CD14-positive monocyte (primary cell): ENCODE measurements around the gene DDA1. TPM values are rescaled to one million over a fixed set of nuclear protein-coding genes. Genes with fewer than 3 reads are reported as not detected.

ENCODE experiments used
- DNase-seq, 3 donors: peaks; one replicate each; pipeline ENCODE4 v3.0.0-alpha.2; 2011 to 2022
- H2AFZ ChIP-seq: 2 replicates; pipeline ENCODE4 v1.6.0; 2012; ENCODE audit warnings: mild to moderate bottlenecking, low read depth, low read length, inconsistent platforms; ENCODE audit not compliant: insufficient read depth, poor library complexity, severe bottlenecking
- H3K27ac ChIP-seq, 2 donors: 1 replicate in 1 of 2; 2 replicates in 1 of 2; pipeline ENCODE4 v1.5.1; 2012 to 2013; ENCODE audit warnings: low read length in 2 of 2, control low read depth in 1 of 2, inconsistent platforms in 1 of 2, low read depth in 1 of 2, mild to moderate bottlenecking in 1 of 2
- H3K27me3 ChIP-seq, 2 donors: one replicate each; pipeline versions ENCODE4 v1.6.0 to v1.6.1; 2011 to 2013; ENCODE audit warnings: low read length in 2 of 2; ENCODE audit not compliant: control insufficient read depth in 2 of 2, insufficient read depth in 2 of 2
- H3K36me3 ChIP-seq, 2 donors: replicated peaks in 1 of 2; 1 replicate in 1 of 2; 2 replicates in 1 of 2; pipeline versions ENCODE4 v1.5.1 to v1.6.1; 2012 to 2013; ENCODE audit warnings: low read length in 2 of 2, control low read depth in 1 of 2, inconsistent platforms in 1 of 2, mild to moderate bottlenecking in 1 of 2; ENCODE audit not compliant: insufficient read depth in 2 of 2, control insufficient read depth in 1 of 2
- H3K4me1 ChIP-seq, 2 donors: 1 replicate in 1 of 2; 2 replicates in 1 of 2; pipeline versions ENCODE4 v1.5.1 to v1.6.1; 2012 to 2013; ENCODE audit warnings: low read length in 2 of 2, control low read depth in 1 of 2, inconsistent platforms in 1 of 2, mild to moderate bottlenecking in 1 of 2, moderate library complexity in 1 of 2; ENCODE audit not compliant: insufficient read depth in 2 of 2, control insufficient read depth in 1 of 2
- H3K4me2 ChIP-seq: replicated peaks from 2 replicates; pipeline ENCODE3; 2012; ENCODE audit warnings: low read length, moderate library complexity, mild to moderate bottlenecking; ENCODE audit not compliant: poor library complexity, severe bottlenecking; ENCODE audit errors: extremely low read depth
- H3K4me3 ChIP-seq, 3 experiments: fragments of 200-600 bp in 1 of 3; sonication (generic) in 1 of 3; replicated peaks in 1 of 3; 1 replicate in 2 of 3; 2 replicates in 1 of 3; pipeline ENCODE4 v1.5.1; 2011 to 2013; ENCODE audit warnings: low read length in 3 of 3, mild to moderate bottlenecking in 3 of 3, control low read depth in 2 of 3, low read depth in 2 of 3, inconsistent platforms in 1 of 3, moderate library complexity in 1 of 3
- H3K79me2 ChIP-seq: 2 replicates; pipeline ENCODE4 v1.6.0; 2012; ENCODE audit warnings: mild to moderate bottlenecking, control low read depth, inconsistent platforms, low read length, moderate library complexity; ENCODE audit not compliant: insufficient read depth
- H3K9ac ChIP-seq: 2 replicates; pipeline ENCODE4 v1.6.0; 2017; ENCODE audit warnings: low read length, mild to moderate bottlenecking; ENCODE audit not compliant: insufficient read depth, poor library complexity, severe bottlenecking
- H3K9me3 ChIP-seq, 2 donors: replicated peaks in 1 of 2; 1 replicate in 1 of 2; 2 replicates in 1 of 2; pipeline versions ENCODE4 v1.5.1 to v1.6.1; 2012 to 2013; ENCODE audit warnings: low read length in 2 of 2, control low read depth in 1 of 2; ENCODE audit not compliant: control insufficient read depth in 1 of 2, insufficient read depth in 1 of 2
- H4K20me1 ChIP-seq: 2 replicates; pipeline ENCODE4 v1.6.0; 2012; ENCODE audit warnings: mild to moderate bottlenecking, low read length, control low read depth, moderate library complexity; ENCODE audit not compliant: insufficient read depth
- H3K27ac Mint-ChIP-seq, 7 donors: one replicate each; pipeline ENCODE4 v1.8.0; 2020; ENCODE audit warnings: mild to moderate bottlenecking in 7 of 7, mixed read lengths in 7 of 7, moderate library complexity in 6 of 7, inconsistent platforms in 2 of 7
- H3K27me3 Mint-ChIP-seq, 3 donors: one replicate each; pipeline ENCODE4 v1.8.0; 2021 to 2022; ENCODE audit warnings: low read depth in 3 of 3, mild to moderate bottlenecking in 3 of 3, mixed read lengths in 3 of 3, moderate library complexity in 3 of 3, inconsistent platforms in 1 of 3
- H3K36me3 Mint-ChIP-seq, 2 donors: one replicate each; pipeline ENCODE4 v1.8.0; 2020; ENCODE audit warnings: mixed read lengths in 2 of 2, inconsistent platforms in 1 of 2, mild to moderate bottlenecking in 1 of 2
- H3K4me1 Mint-ChIP-seq: one replicate; pipeline ENCODE4 v1.8.0; 2020; ENCODE audit warnings: mild to moderate bottlenecking, mixed read lengths
- H3K4me3 Mint-ChIP-seq, 2 donors: one replicate each; pipeline ENCODE4 v1.8.0; 2020; ENCODE audit warnings: mild to moderate bottlenecking in 2 of 2, mixed read lengths in 2 of 2, moderate library complexity in 1 of 2
- H3K9me3 Mint-ChIP-seq, 7 donors: one replicate each; pipeline ENCODE4 v1.8.0; 2020 to 2022; ENCODE audit warnings: mixed read lengths in 7 of 7, mild to moderate bottlenecking in 6 of 7, moderate library complexity in 6 of 7, inconsistent platforms in 2 of 7
- WGBS: methylation state at CpG from one replicate; pipeline ENCODE4 v1.1.5; 2013; ENCODE audit warnings: missing lambda C conversion rate; ENCODE audit not compliant: insufficient coverage; 5-methylcytosine and 5-hydroxymethylcytosine counted together
- intact Hi-C, 2 donors: fragments of 100-400 bp; cut with micrococcal nuclease; formaldehyde crosslinking; loops; one replicate each; pipeline versions ENCODE4 v1.15.0 to v1.15.1; 2023
- polyA plus RNA-seq, 3 donors: library from polyadenylated mRNA; depleted of rRNA in 1 of 3; unstranded in 2 of 3; stranded (reverse) in 1 of 3; fragments of 300-500 nt in 2 of 3; fragments of >200 nt in 1 of 3; fragmentation: Illumina TruSeq in 2 of 3; gene quantifications; 1 replicate in 2 of 3; 2 replicates in 1 of 3; pipeline ENCODE4 v1.2.3, GENCODE V29; 2012 to 2021
- TF ChIP-seq, protein P1 (sequence below): fragments of 200-600 bp; IDR thresholded peaks from one replicate; pipeline ENCODE4 v1.8.0; 2022; ENCODE audit warnings: antibody characterized with exemption, mild to moderate bottlenecking

The DDA1 gene
- polyA plus RNA-seq, 3 donors = 22.5 to 49.5 (median 23.8) TPM

DNA sequence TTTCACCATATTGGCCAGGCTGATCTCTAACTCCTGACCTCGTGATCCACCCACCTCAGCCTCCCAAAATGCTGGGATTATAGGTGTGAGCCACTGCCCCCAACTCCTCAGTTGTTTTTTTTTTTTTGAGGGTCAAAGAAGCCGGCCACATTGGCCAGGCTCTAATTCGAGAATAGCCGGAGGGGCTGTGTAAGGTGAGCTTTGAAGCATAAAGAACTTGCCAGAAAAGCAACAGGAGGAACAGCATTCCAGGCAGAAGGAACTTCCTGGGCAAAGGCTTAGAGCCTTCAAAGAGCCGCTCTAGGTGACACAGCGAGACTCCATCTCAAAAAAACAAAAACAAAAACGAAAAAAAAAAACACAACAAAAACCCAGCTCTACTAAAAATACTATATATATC, 43.3 kb upstream of the DDA1 start:
- Histone ChIP-seq H3K4me2 (peak overlapping the region; percentile 93), H4K20me1 (no peaks in the 10 kb centered on the region), H3K27ac (no peak overlapping the region), H3K79me2 (peaks cover 17% of the 10 kb centered on the region), H3K4me1 (peaks cover 16 to 17% of the 10 kb centered on the region in 2 donors), H3K9ac (no peak overlapping the region), H3K4me3 (no peak overlapping the region), H3K27me3 (no peaks in the 10 kb centered on the region), H3K9me3 (no peaks in the 10 kb centered on the region), H3K36me3 (peaks cover 9 to 10% of the 10 kb centered on the region in 2 donors), H2AFZ (no peak overlapping the region)
- WGBS = 100% methylated on average over 1 of the region's 7 CpGs
- peaks cover 2 to 25% of the 10 kb centered on the region in 2 donors for H3K36me3 Mint-ChIP-seq
- H3K4me1 Mint-ChIP-seq = peaks cover 22% of the 10 kb centered on the region
- intact Hi-C loops = loop anchor here in 1 of 2 donors (2.0 to 10.0 kb wide), 2 partner anchors 39 to 589 kb away; partner anchors contain the start of genes MRPL34 and RPL18A
- peaks cover 0 to 5% (median 2%) of the 10 kb centered on the region in 3 donors for H3K27me3 Mint-ChIP-seq
- no peak for DNase-seq
- H3K4me3 Mint-ChIP-seq = no peak overlapping the region
- H3K9me3 Mint-ChIP-seq = peaks cover 0 to 3% (median 0%) of the 10 kb centered on the region in 7 donors
- TF ChIP-seq, protein P1, sequence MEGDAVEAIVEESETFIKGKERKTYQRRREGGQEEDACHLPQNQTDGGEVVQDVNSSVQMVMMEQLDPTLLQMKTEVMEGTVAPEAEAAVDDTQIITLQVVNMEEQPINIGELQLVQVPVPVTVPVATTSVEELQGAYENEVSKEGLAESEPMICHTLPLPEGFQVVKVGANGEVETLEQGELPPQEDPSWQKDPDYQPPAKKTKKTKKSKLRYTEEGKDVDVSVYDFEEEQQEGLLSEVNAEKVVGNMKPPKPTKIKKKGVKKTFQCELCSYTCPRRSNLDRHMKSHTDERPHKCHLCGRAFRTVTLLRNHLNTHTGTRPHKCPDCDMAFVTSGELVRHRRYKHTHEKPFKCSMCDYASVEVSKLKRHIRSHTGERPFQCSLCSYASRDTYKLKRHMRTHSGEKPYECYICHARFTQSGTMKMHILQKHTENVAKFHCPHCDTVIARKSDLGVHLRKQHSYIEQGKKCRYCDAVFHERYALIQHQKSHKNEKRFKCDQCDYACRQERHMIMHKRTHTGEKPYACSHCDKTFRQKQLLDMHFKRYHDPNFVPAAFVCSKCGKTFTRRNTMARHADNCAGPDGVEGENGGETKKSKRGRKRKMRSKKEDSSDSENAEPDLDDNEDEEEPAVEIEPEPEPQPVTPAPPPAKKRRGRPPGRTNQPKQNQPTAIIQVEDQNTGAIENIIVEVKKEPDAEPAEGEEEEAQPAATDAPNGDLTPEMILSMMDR = no peak
- H3K27ac Mint-ChIP-seq = peak overlapping the region in 2 of 7 donors; percentile 8 to 49

DNA sequence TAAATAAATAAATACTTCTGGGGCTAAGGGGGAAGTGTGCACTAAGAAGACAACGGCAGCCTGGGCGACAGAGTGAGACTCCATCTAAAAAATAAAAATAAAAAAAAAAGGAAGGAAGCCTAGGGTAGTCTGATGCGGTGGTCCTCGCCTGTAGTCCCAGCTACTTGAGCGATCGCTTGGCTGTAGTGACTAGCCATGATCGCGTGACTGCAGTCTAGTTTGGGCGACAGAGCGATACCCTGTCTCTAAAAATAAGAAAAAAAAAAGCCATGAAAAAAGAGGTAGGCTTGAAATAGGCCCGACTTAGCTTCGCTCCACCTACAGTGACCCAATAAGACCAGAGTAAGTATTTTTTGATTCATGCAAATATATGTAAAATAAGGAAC, 42.8 kb upstream of the DDA1 start:
- peaks cover 22% of the 10 kb centered on the region for H3K4me1 Mint-ChIP-seq
- H3K27me3 Mint-ChIP-seq = peaks cover 0 to 5% (median 2%) of the 10 kb centered on the region in 3 donors
- H3K4me1 ChIP-seq = peaks cover 16 to 17% of the 10 kb centered on the region in 2 donors
- H2AFZ ChIP-seq = no peak overlapping the region
- DNase-seq = no peak
- H3K9me3 Mint-ChIP-seq = peaks cover 0 to 3% (median 0%) of the 10 kb centered on the region in 7 donors
- H3K27me3 ChIP-seq = no peaks in the 10 kb centered on the region
- H3K79me2 ChIP-seq = peaks cover 17% of the 10 kb centered on the region
- no peaks in the 10 kb centered on the region for H3K9me3 ChIP-seq
- intact Hi-C loops = loop anchor here in 1 of 2 donors (2.0 to 10.0 kb wide), 2 partner anchors 38 to 588 kb away; partner anchors contain the start of genes MRPL34 and RPL18A
- H4K20me1 ChIP-seq = no peaks in the 10 kb centered on the region
- H3K4me3 Mint-ChIP-seq = peak overlapping the region; percentile 87 to 90
- H3K27ac ChIP-seq = peak overlapping the region in 1 of 2 donors; percentile 64
- H3K36me3 ChIP-seq = peaks cover 15 to 16% of the 10 kb centered on the region in 2 donors
- H3K9ac ChIP-seq = peak overlapping the region; percentile 24
- 0% methylated on average over 2 of the region's 12 CpGs for WGBS
- peak overlapping the region in 2 of 3 experiments; percentile 7 to 98 for H3K4me3 ChIP-seq
- H3K4me2 ChIP-seq = peak overlapping the region; percentile 93
- TF ChIP-seq, protein P1 = no peak
- H3K27ac Mint-ChIP-seq = peak overlapping the region; percentile 82 to 93 (median 88)
- H3K36me3 Mint-ChIP-seq = peaks cover 8 to 30% of the 10 kb centered on the region in 2 donors
